ENCODE data around the gene FAM25G. TPM values are rescaled to one million over a fixed set of nuclear protein-coding genes. Genes with fewer than 3 reads are reported as not detected.

Gene FAM25G
- total and polyA plus RNA-seq, 2 of the 4 experiments (the other 2 are of a cell fraction), result not detected

DNA sequence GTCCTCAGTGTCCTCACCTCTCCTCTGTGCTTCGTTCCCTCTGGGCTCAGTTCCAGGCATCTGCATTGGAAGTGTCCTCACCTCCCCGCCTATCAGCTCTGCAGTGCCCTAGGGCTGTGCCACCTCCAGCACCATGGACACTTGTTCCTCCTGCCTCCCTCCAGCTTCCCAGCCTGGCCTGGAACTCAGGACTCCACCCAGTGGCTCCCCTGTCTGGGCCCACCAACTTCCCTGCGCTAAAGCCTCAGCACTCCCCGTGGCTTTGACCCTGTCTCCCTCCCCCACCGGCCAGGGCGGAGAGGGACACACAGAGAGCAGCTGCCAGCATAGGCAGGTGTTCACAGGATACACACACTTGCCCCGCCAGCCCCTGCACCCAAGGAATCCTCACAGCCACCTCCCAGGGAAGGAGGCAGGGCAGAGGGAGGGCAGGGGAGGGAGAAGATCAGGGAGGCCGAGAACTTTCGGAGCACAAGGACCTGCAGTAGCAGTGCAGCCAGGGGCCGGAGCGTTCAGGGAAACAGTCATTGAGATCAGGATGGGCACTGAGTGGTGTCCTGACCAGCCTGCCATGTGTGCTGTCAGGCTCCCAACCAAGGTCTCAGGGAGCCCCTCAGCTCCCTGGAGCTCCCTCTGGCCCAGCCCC is 38.9 kb downstream of the FAM25G start:
- ChIA-PET POLR2A (ENCODE audit: unreplicated experiment) (no interaction called here), CTCF (no interaction called here)
- H2BK15ac ChIP-seq (ENCODE audit: low read depth, low read length), result no peak overlapping the region
- no peak overlapping the region for H3K56ac ChIP-seq (ENCODE audit: extremely low read depth, insufficient read depth, low read length)
- H4K91ac ChIP-seq (ENCODE audit: insufficient read depth, low read depth, low read length), result no peak overlapping the region
- H2AFZ ChIP-seq (replicated peaks; ENCODE audit: low read length, poor library complexity), result no peak overlapping the region
- no TSS peak for BruUV-seq (replicated peaks)
- ATAC-seq (ENCODE audit: low read depth), result no peak
- no peak overlapping the region for H3K14ac ChIP-seq (replicated peaks; ENCODE audit: low read depth, low read length)
- no peak overlapping the region for H3K4me2 ChIP-seq (ENCODE audit: low read depth, low read length)
- no peak overlapping the region for H2BK20ac ChIP-seq (ENCODE audit: low read depth, low read length)
- no peaks in the 10 kb centered on the region for H4K20me1 ChIP-seq (ENCODE audit: insufficient read depth, low read length)
- TF ChIP-seq BHLHE40 (IDR thresholded peaks at IDR 0.05; ENCODE audit: low read depth, low read length), result no peak
- TF ChIP-seq RCOR1 (IDR thresholded peaks at IDR 0.05; ENCODE audit: insufficient replicate concordance, low read length), result no peak
- TF ChIP-seq MXI1 (IDR thresholded peaks at IDR 0.05; ENCODE audit: borderline replicate concordance, low read depth, low read length), result no peak
- TF ChIP-seq, protein P1, sequence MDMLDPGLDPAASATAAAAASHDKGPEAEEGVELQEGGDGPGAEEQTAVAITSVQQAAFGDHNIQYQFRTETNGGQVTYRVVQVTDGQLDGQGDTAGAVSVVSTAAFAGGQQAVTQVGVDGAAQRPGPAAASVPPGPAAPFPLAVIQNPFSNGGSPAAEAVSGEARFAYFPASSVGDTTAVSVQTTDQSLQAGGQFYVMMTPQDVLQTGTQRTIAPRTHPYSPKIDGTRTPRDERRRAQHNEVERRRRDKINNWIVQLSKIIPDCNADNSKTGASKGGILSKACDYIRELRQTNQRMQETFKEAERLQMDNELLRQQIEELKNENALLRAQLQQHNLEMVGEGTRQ (IDR thresholded peaks at IDR 0.05; ENCODE audit: low read depth, low read length), result no peak
- TF ChIP-seq POLR2A (IDR thresholded peaks at IDR 0.05; ENCODE audit: low read depth, low read length), result no peak
- no peak for TF ChIP-seq RFX5 (IDR thresholded peaks at IDR 0.05; ENCODE audit: low read depth, low read length)
- TF ChIP-seq CHD1 (IDR thresholded peaks at IDR 0.05; ENCODE audit: low read depth, low read length), result no peak
- no peak for TF ChIP-seq MAFK (IDR thresholded peaks at IDR 0.05; ENCODE audit: low read depth, low read length)
- TF ChIP-seq MAZ (IDR thresholded peaks at IDR 0.05; ENCODE audit: borderline replicate concordance, low read depth, low read length), result no peak
- TF ChIP-seq, protein P2, sequence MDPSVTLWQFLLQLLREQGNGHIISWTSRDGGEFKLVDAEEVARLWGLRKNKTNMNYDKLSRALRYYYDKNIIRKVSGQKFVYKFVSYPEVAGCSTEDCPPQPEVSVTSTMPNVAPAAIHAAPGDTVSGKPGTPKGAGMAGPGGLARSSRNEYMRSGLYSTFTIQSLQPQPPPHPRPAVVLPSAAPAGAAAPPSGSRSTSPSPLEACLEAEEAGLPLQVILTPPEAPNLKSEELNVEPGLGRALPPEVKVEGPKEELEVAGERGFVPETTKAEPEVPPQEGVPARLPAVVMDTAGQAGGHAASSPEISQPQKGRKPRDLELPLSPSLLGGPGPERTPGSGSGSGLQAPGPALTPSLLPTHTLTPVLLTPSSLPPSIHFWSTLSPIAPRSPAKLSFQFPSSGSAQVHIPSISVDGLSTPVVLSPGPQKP (IDR thresholded peaks at IDR 0.05; ENCODE audit: borderline replicate concordance, low read depth, low read length), result no peak
- TF ChIP-seq RAD21 (IDR thresholded peaks at IDR 0.05; ENCODE audit: low read length), result no peak
- H3K27me3 ChIP-seq (ENCODE audit: control insufficient read depth, insufficient read depth, low read length), result peaks cover 26% of the 10 kb centered on the region; the same call in 1 of the 2 replicates
- no peak overlapping the region for H3K27ac ChIP-seq (ENCODE audit: insufficient read depth, low read length)
- no peak overlapping the region for H3K9ac ChIP-seq (ENCODE audit: low read depth, low read length)
- no peak overlapping the region for H4K8ac ChIP-seq (ENCODE audit: low read depth in 2 of 2, low read length in 2 of 2)
- no peaks in the 10 kb centered on the region for H3K79me1 ChIP-seq (ENCODE audit: low read depth in 1 of 2, low read length in 2 of 2)
- H3K23ac ChIP-seq (ENCODE audit: low read depth, low read length), result no peak overlapping the region
- no peak overlapping the region for H3K18ac ChIP-seq (ENCODE audit: low read depth, low read length)
- H2BK120ac ChIP-seq (ENCODE audit: low read depth, low read length), result no peak overlapping the region
- H3K4ac ChIP-seq (ENCODE audit: low read depth, low read length), result no peak overlapping the region
- in situ Hi-C loops (cut with MboI; ENCODE audit: low sequenced_read_pairs) (no loop called here), dilution Hi-C loops (cut with HindIII; ENCODE audit: low sequenced_read_pairs, unreplicated experiment) (no loop called here), intact Hi-C loops (cut with micrococcal nuclease) (no loop called here)
- H2AK9ac ChIP-seq (replicated peaks; ENCODE audit: low read depth, low read length, poor library complexity), result no peak overlapping the region
- no peak overlapping the region for H4K5ac ChIP-seq (ENCODE audit: low read depth, low read length)
- H3K4me3 ChIP-seq (ENCODE audit: insufficient read depth, low read depth, low read length), result no peak overlapping the region
- H2AK5ac ChIP-seq (ENCODE audit: low read depth, low read length), result no peak overlapping the region
- WGBS, 2 experiments (ENCODE audit: extremely low coverage in 2 of 2, insufficient read length in 1 of 2), result 53% methylated on average over 3 of the region's 11 CpGs; no CpG with 5 or more reads in 1 of the 2 experiments
- no peak for DNase-seq
- no peaks in the 10 kb centered on the region for H3K9me3 ChIP-seq (ENCODE audit: control insufficient read depth, insufficient read depth, low read length)
- no peaks in the 10 kb centered on the region for H3K36me3 ChIP-seq (ENCODE audit: control insufficient read depth, insufficient read depth, low read length)
- H3K9me1 ChIP-seq (ENCODE audit: insufficient read depth, low read length), result peaks cover 17% of the 10 kb centered on the region
- H2BK5ac ChIP-seq (ENCODE audit: low read depth, low read length, poor library complexity, severe bottlenecking), result no peak overlapping the region
- H3K4me1 ChIP-seq (ENCODE audit: control insufficient read depth, insufficient read depth, low read length), result peaks cover 8% of the 10 kb centered on the region; the same call in 1 of the 2 replicates

Data from IMR-90 (cell line).